ENCODE data around the gene SLC6A7.

GRCh38 chr5:150163035-150163434 lies 26.8 kb upstream of the SLC6A7 start:
- TF ChIP-seq POLR2A (IDR thresholded peaks at IDR 0.05): no peak
- no peak for TF ChIP-seq CTCF (IDR thresholded peaks at IDR 0.05)

Measured in upper lobe of left lung (tissue), 4 donors.